ENCODE results near the gene NCAM1. TPM values are rescaled to one million over a fixed set of nuclear protein-coding genes. Genes with fewer than 3 reads are reported as not detected.

NCAM1 gene
- total RNA-seq, 2 experiments from 2014 or later, result 0.72 to 1.0 TPM

- no peak overlapping the region for H3K4me3 Mint-ChIP-seq
- POLR2A ChIA-PET, result no interaction called here
- ATAC-seq (ENCODE audit: low read depth), result no peak
- no peak overlapping the region for H3K27ac Mint-ChIP-seq
- H3K9me3 Mint-ChIP-seq, result no peaks in the 10 kb centered on the region
- H3K27me3 Mint-ChIP-seq, result no peaks in the 10 kb centered on the region
- no peaks in the 10 kb centered on the region for H3K36me3 Mint-ChIP-seq
- DNase-seq, result no peak
- no peaks in the 10 kb centered on the region for H3K4me1 Mint-ChIP-seq
Observed at GRCh38 chr11:113065330-113065729, 104.1 kb downstream of the NCAM1 start.

- Mint-ChIP-seq H3K27ac (no peak overlapping the region), H3K27me3 (peaks cover 2% of the 10 kb centered on the region), H3K4me3 (no peak overlapping the region), H3K4me1 (no peaks in the 10 kb centered on the region), H3K36me3 (no peaks in the 10 kb centered on the region), H3K9me3 (no peaks in the 10 kb centered on the region)
- ATAC-seq (ENCODE audit: low read depth) (no peak), DNase-seq (no peak)
- POLR2A ChIA-PET, result no interaction called here
Observed at GRCh38 chr11:113072237-113072858, 111.1 kb downstream of the NCAM1 start.

GRCh38 chr11:113073290-113073953, 112.2 kb downstream of the NCAM1 start:
- Mint-ChIP-seq H3K9me3 (no peaks in the 10 kb centered on the region), H3K4me3 (no peak overlapping the region), H3K36me3 (no peaks in the 10 kb centered on the region), H3K4me1 (no peaks in the 10 kb centered on the region), H3K27ac (no peak overlapping the region), H3K27me3 (peaks cover 2% of the 10 kb centered on the region)
- ATAC-seq (ENCODE audit: low read depth) (no peak), DNase-seq (no peak)
- POLR2A ChIA-PET, result no interaction called here

GRCh38 chr11:113075586-113076095, 114.4 kb downstream of the NCAM1 start:
- DNase-seq (no peak), ATAC-seq (ENCODE audit: low read depth) (no peak)
- Mint-ChIP-seq H3K27me3 (peaks cover 2% of the 10 kb centered on the region), H3K4me1 (no peaks in the 10 kb centered on the region), H3K27ac (no peak overlapping the region), H3K36me3 (no peaks in the 10 kb centered on the region), H3K4me3 (no peak overlapping the region), H3K9me3 (no peaks in the 10 kb centered on the region)
- POLR2A ChIA-PET, result no interaction called here

GRCh38 chr11:113077379-113077778, 116.2 kb downstream of the NCAM1 start:
- no peak for ATAC-seq (ENCODE audit: low read depth)
- Mint-ChIP-seq H3K4me1 (no peaks in the 10 kb centered on the region), H3K36me3 (no peaks in the 10 kb centered on the region), H3K27me3 (peaks cover 2% of the 10 kb centered on the region), H3K4me3 (no peak overlapping the region), H3K27ac (no peak overlapping the region), H3K9me3 (no peaks in the 10 kb centered on the region)
- POLR2A ChIA-PET, result no interaction called here
- DNase-seq, result no peak

GRCh38 chr11:113082341-113082955, 121.2 kb downstream of the NCAM1 start:
- H3K4me1 Mint-ChIP-seq, result no peaks in the 10 kb centered on the region
- peaks cover 6% of the 10 kb centered on the region for H3K27me3 Mint-ChIP-seq
- no peak overlapping the region for H3K4me3 Mint-ChIP-seq
- no peaks in the 10 kb centered on the region for H3K9me3 Mint-ChIP-seq
- H3K27ac Mint-ChIP-seq, result no peak overlapping the region
- POLR2A ChIA-PET, result no interaction called here
- ATAC-seq (ENCODE audit: low read depth), result no peak
- H3K36me3 Mint-ChIP-seq, result no peaks in the 10 kb centered on the region
- DNase-seq, result no peak

GRCh38 chr11:113083571-113083970, 122.4 kb downstream of the NCAM1 start:
- peaks cover 8% of the 10 kb centered on the region for H3K27me3 Mint-ChIP-seq
- no peak overlapping the region for H3K27ac Mint-ChIP-seq
- no peaks in the 10 kb centered on the region for H3K4me1 Mint-ChIP-seq
- no peak overlapping the region for H3K4me3 Mint-ChIP-seq
- no peaks in the 10 kb centered on the region for H3K9me3 Mint-ChIP-seq
- ATAC-seq (ENCODE audit: low read depth), result no peak
- DNase-seq, result no peak
- H3K36me3 Mint-ChIP-seq, result no peaks in the 10 kb centered on the region
- POLR2A ChIA-PET, result no interaction called here

- no peak overlapping the region for H3K4me3 Mint-ChIP-seq
- ATAC-seq (ENCODE audit: low read depth) (no peak), DNase-seq (no peak)
- H3K4me1 Mint-ChIP-seq, result no peaks in the 10 kb centered on the region
- H3K27me3 Mint-ChIP-seq, result peaks cover 8% of the 10 kb centered on the region
- POLR2A ChIA-PET, result no interaction called here
- no peaks in the 10 kb centered on the region for H3K9me3 Mint-ChIP-seq
- no peaks in the 10 kb centered on the region for H3K36me3 Mint-ChIP-seq
- no peak overlapping the region for H3K27ac Mint-ChIP-seq
Observed at GRCh38 chr11:113084297-113084696, 123.1 kb downstream of the NCAM1 start.

GRCh38 chr11:113085446-113085845, 124.2 kb downstream of the NCAM1 start:
- Mint-ChIP-seq H3K36me3 (no peaks in the 10 kb centered on the region), H3K27ac (no peak overlapping the region), H3K9me3 (no peaks in the 10 kb centered on the region), H3K27me3 (peaks cover 14% of the 10 kb centered on the region), H3K4me3 (no peak overlapping the region), H3K4me1 (no peaks in the 10 kb centered on the region)
- POLR2A ChIA-PET, result no interaction called here
- ATAC-seq (ENCODE audit: low read depth) (no peak), DNase-seq (no peak)

GRCh38 chr11:113087706-113088105, 126.5 kb downstream of the NCAM1 start:
- no peak for ATAC-seq (ENCODE audit: low read depth)
- no peak overlapping the region for H3K27ac Mint-ChIP-seq
- POLR2A ChIA-PET, result no interaction called here

GRCh38 chr11:113090716-113091480, 129.7 kb downstream of the NCAM1 start:
- no peak overlapping the region for H3K27ac Mint-ChIP-seq

More at GRCh38 chr11:113087706-113088105, 126.5 kb downstream of the NCAM1 start:
- H3K9me3 Mint-ChIP-seq, result no peaks in the 10 kb centered on the region
- no peaks in the 10 kb centered on the region for H3K4me1 Mint-ChIP-seq
- H3K36me3 Mint-ChIP-seq, result no peaks in the 10 kb centered on the region
- peaks cover 14% of the 10 kb centered on the region for H3K27me3 Mint-ChIP-seq
- no peak for DNase-seq
- no peak overlapping the region for H3K4me3 Mint-ChIP-seq

GRCh38 chr11:113091481-113091780, 130.2 kb downstream of the NCAM1 start:
- Mint-ChIP-seq H3K36me3 (no peaks in the 10 kb centered on the region), H3K27ac (no peak overlapping the region), H3K4me3 (no peak overlapping the region), H3K27me3 (peaks cover 14% of the 10 kb centered on the region), H3K9me3 (no peaks in the 10 kb centered on the region), H3K4me1 (no peaks in the 10 kb centered on the region)
- POLR2A ChIA-PET, result no interaction called here
- ATAC-seq (ENCODE audit: low read depth), result no peak
- no peak for DNase-seq

More at GRCh38 chr11:113090716-113091480, 129.7 kb downstream of the NCAM1 start:
- ATAC-seq (ENCODE audit: low read depth), result no peak
- Mint-ChIP-seq H3K27me3 (peaks cover 14% of the 10 kb centered on the region), H3K4me3 (no peak overlapping the region), H3K36me3 (no peaks in the 10 kb centered on the region), H3K4me1 (no peaks in the 10 kb centered on the region), H3K9me3 (no peaks in the 10 kb centered on the region)
- no peak for DNase-seq
- POLR2A ChIA-PET, result no interaction called here

- DNase-seq (no peak), ATAC-seq (ENCODE audit: low read depth) (no peak)
- Mint-ChIP-seq H3K9me3 (no peaks in the 10 kb centered on the region), H3K4me1 (no peaks in the 10 kb centered on the region), H3K27ac (no peak overlapping the region), H3K27me3 (no peaks in the 10 kb centered on the region), H3K36me3 (no peaks in the 10 kb centered on the region), H3K4me3 (no peak overlapping the region)
- POLR2A ChIA-PET, result no interaction called here
Observed at GRCh38 chr11:113096648-113097047, 135.4 kb downstream of the NCAM1 start.

All from activated naive CD8-positive, alpha-beta T cell treated with anti-CD3 and anti-CD28 coated beads, Interleukin-2, amount 10 ng/mL, durations not matched to agents 7 days and 5 days (primary cell).